ENCODE results near the gene AVPR1B. TPM values are rescaled to one million over a fixed set of nuclear protein-coding genes. Genes with fewer than 3 reads are reported as not detected.

Gene AVPR1B
- total RNA-seq, 4 donors from 2014 or later, result 0.47 TPM; not detected in 3

GRCh38 chr1:206060844-206061243, 56.3 kb downstream of the AVPR1B start:
- H3K27me3 ChIP-seq, result no peaks in the 10 kb centered on the region
- H3K4me3 ChIP-seq, result no peak overlapping the region
- no peak for TF ChIP-seq CTCF (IDR thresholded peaks at IDR 0.05)
- no peak for TF ChIP-seq POLR2A (IDR thresholded peaks at IDR 0.05)
- DNase-seq, result no peak
- H3K4me1 ChIP-seq, result no peaks in the 10 kb centered on the region
- no peak overlapping the region for H3K27ac ChIP-seq
- H3K36me3 ChIP-seq, result no peaks in the 10 kb centered on the region
- no peaks in the 10 kb centered on the region for H3K9me3 ChIP-seq

Small RNA genes lying within 50 kb of the gene (small RNA-seq; reads per million reads assigned to genes)
- 0 reads per million in 2 donors for gene RF00271

Other genes with a start within 250 kb of the AVPR1B start
- gene SLC26A9, start 173.9 kb downstream of the AVPR1B start, total RNA-seq, result not detected
- gene RAB7B, start 114.0 kb downstream of the AVPR1B start, total RNA-seq, result under 1 TPM in 3 of 4 donors, not detected in 1; 0.35 to 0.47 (median 0.40) TPM
- gene CTSE, start 93.5 kb downstream of the AVPR1B start, total RNA-seq, result 1 to 10 TPM in 3 of 4 donors, not detected in 1; 3.6 to 8.1 (median 3.6) TPM
- gene RHEX, start 64.2 kb downstream of the AVPR1B start, total RNA-seq, result 10 to 100 TPM in 1 of 4 donors, 1 to 10 TPM in 3; 1.1 to 28.1 (median 3.5) TPM
- under 1 TPM in 1 of 4 donors, not detected in 3; 0.80 TPM for gene FAM72A, start 85.5 kb upstream of the AVPR1B start, total RNA-seq
- gene SRGAP2, start 86.2 kb upstream of the AVPR1B start, total RNA-seq, result 10 to 100 TPM; 14.2 to 80.0 (median 25.4) TPM

Data from Peyer's patch (tissue), 4 donors.